DND-41 (cell line): ENCODE data around the gene TMBIM1.

Experiments
- ATAC-seq: fragments of 200-7000 bp; cut with Tn5 transposase; 3 replicates; pipeline ENCODE4 v1.9.1; 2021; ENCODE audit warnings: low read depth; ENCODE audit not compliant: insufficient read depth
- DNase-seq: peaks from one replicate; pipeline ENCODE4 v3.0.0-alpha.2; 2020
- H2AFZ ChIP-seq: 2 replicates; pipeline ENCODE4 v1.6.0; 2012; ENCODE audit warnings: low read depth, low read length
- H3K27ac ChIP-seq: 2 replicates; pipeline ENCODE4 v1.5.1; 2012; ENCODE audit warnings: low read length, inconsistent platforms
- H3K27me3 ChIP-seq: fragments of 200-600 bp; sonication (generic); 2 replicates; pipeline ENCODE4 v1.6.0; 2012; ENCODE audit warnings: low read length, mild to moderate bottlenecking, inconsistent platforms; ENCODE audit not compliant: insufficient read depth, poor library complexity
- H3K36me3 ChIP-seq: 2 replicates; pipeline ENCODE4 v1.5.1; 2012; ENCODE audit warnings: low read length, inconsistent platforms; ENCODE audit not compliant: insufficient read depth
- H3K4me1 ChIP-seq: 2 replicates; pipeline ENCODE4 v1.5.1; 2012; ENCODE audit warnings: mild to moderate bottlenecking, low read length; ENCODE audit not compliant: insufficient read depth
- H3K4me2 ChIP-seq: 2 replicates; pipeline ENCODE4 v1.6.0; 2012; ENCODE audit warnings: mild to moderate bottlenecking, moderate library complexity, low read length, inconsistent platforms; ENCODE audit not compliant: insufficient read depth
- H3K4me3 ChIP-seq, 2 experiments: fragments of 200-600 bp in 1 of 2; shearing (Covaris generic) in 1 of 2; 2 replicates each; pipeline ENCODE4 v1.5.1; 2012 to 2016; ENCODE audit warnings: inconsistent platforms in 2 of 2, low read length in 2 of 2, mild to moderate bottlenecking in 2 of 2, low read depth in 1 of 2, moderate library complexity in 1 of 2
- H3K79me2 ChIP-seq: 2 replicates; pipeline ENCODE4 v1.6.0; 2012; ENCODE audit warnings: low read length, inconsistent platforms; ENCODE audit not compliant: insufficient read depth
- H3K9ac ChIP-seq: 2 replicates; pipeline ENCODE4 v1.6.0; 2012; ENCODE audit warnings: low read depth, mild to moderate bottlenecking, inconsistent platforms, low read length, moderate library complexity
- H3K9me3 ChIP-seq: 2 replicates; pipeline ENCODE4 v1.5.1; 2012; ENCODE audit warnings: low read length, moderate library complexity, mild to moderate bottlenecking, inconsistent platforms; ENCODE audit not compliant: insufficient read depth, severe bottlenecking
- H4K20me1 ChIP-seq: 2 replicates; pipeline ENCODE4 v1.6.0; 2012; ENCODE audit warnings: low read length; ENCODE audit not compliant: insufficient read depth
- EZH2 ChIP-seq: IDR thresholded peaks from 3 replicates; pipeline ENCODE4 v1.6.1; 2012; ENCODE audit warnings: borderline replicate concordance, low read depth, mild to moderate bottlenecking, moderate library complexity, low read length, inconsistent platforms; ENCODE audit not compliant: severe bottlenecking
- TF ChIP-seq, protein P1 (sequence below): IDR thresholded peaks from 2 replicates; pipeline ENCODE4 v1.5.1; 2012; ENCODE audit warnings: borderline replicate concordance, low read length, moderate library complexity, mild to moderate bottlenecking; ENCODE audit not compliant: poor library complexity, severe bottlenecking; ENCODE audit errors: extremely low read depth

TMBIM1 gene

DNA sequence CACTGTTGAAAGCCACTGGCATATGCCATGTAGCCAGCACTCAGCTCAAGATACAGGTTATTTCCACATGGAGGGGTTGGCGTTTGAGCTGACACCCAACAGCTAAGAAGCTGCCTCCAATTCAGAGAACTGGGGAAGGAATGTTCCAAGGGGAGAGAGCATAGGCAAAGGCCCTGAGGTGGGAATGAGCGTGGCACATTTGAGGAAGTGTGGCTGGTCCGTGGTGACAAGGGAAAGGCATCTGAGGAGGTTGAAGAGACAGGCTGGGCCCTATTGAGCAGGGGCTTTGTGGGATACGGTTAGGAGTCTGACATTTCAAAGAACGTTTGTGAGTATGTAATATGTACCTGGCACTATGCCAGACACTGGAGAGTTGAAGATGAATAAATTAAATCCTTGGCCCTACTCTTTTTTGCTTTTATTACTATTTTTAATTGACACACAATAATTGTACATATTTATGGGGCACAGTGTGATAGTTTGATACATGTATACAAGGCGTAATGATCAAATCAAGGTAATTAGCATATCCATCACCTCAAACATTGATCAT is 27.6 kb upstream of the TMBIM1 start:
- Histone ChIP-seq H3K4me1 (peaks cover 41% of the 10 kb centered on the region), H3K27me3 (peaks cover 9% of the 10 kb centered on the region), H3K4me2 (no peak overlapping the region), H3K36me3 (no peaks in the 10 kb centered on the region), H3K27ac (no peak overlapping the region), H3K9ac (no peak overlapping the region), H3K4me3 (no peak overlapping the region), H3K9me3 (no peaks in the 10 kb centered on the region), H4K20me1 (no peaks in the 10 kb centered on the region), H2AFZ (no peak overlapping the region), H3K79me2 (no peaks in the 10 kb centered on the region)
- ATAC-seq (no peak), DNase-seq (no peak)
- TF ChIP-seq, protein P1, sequence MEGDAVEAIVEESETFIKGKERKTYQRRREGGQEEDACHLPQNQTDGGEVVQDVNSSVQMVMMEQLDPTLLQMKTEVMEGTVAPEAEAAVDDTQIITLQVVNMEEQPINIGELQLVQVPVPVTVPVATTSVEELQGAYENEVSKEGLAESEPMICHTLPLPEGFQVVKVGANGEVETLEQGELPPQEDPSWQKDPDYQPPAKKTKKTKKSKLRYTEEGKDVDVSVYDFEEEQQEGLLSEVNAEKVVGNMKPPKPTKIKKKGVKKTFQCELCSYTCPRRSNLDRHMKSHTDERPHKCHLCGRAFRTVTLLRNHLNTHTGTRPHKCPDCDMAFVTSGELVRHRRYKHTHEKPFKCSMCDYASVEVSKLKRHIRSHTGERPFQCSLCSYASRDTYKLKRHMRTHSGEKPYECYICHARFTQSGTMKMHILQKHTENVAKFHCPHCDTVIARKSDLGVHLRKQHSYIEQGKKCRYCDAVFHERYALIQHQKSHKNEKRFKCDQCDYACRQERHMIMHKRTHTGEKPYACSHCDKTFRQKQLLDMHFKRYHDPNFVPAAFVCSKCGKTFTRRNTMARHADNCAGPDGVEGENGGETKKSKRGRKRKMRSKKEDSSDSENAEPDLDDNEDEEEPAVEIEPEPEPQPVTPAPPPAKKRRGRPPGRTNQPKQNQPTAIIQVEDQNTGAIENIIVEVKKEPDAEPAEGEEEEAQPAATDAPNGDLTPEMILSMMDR, result no peak
- TF ChIP-seq EZH2, result no peak

DNA sequence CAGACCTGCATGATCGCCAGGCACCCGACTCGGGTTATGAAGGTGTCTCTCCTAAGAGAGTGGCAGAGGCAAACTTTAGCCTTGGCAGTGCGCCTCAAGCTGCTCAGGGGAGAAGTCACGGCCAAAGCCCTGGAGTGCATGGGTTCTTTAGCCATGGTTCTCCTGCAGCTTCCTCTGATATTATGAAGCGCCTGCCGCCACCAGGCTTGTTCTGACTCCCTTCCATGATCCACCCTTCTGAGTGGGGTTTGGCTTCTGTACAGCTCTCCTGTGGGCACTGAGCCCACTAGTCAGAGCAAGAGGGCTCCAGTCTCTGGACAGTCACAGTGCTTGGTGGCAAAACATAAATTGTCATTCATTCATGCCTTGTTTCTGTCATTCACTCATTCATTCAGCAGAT is 25.9 kb upstream of the TMBIM1 start:
- H3K4me1 ChIP-seq, result peaks cover 33% of the 10 kb centered on the region
- H3K79me2 ChIP-seq, result no peaks in the 10 kb centered on the region
- TF ChIP-seq EZH2, result no peak
- TF ChIP-seq, protein P1, result no peak
- no peak for DNase-seq
- no peaks in the 10 kb centered on the region for H4K20me1 ChIP-seq
- H3K27me3 ChIP-seq, result peaks cover 2% of the 10 kb centered on the region
- no peak overlapping the region for H3K4me2 ChIP-seq
- H3K9me3 ChIP-seq, result no peaks in the 10 kb centered on the region
- no peak overlapping the region for H3K27ac ChIP-seq
- no peak overlapping the region for H3K9ac ChIP-seq
- H2AFZ ChIP-seq, result no peak overlapping the region
- ATAC-seq, result no peak
- no peaks in the 10 kb centered on the region for H3K36me3 ChIP-seq
- no peak overlapping the region for H3K4me3 ChIP-seq

DNA sequence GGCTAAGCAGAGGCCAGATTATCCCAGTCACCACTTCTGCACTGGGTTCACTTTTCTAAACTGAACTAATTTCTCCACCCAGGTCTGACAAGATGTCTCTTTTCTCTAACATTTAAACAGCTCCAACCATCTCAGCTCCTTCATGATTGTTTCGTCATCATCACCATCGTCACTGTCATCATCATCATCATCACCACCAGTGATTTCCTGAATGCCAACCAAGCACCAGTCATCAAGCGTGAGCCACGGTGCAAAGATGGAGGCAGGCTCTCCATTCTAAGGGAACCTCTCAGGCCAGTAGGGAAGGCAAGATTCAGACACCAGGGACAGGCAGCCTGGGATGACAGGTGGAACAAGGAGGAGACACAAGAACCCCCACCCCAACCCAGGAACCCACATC is 25.5 kb upstream of the TMBIM1 start:
- H3K27me3 ChIP-seq, result no peaks in the 10 kb centered on the region
- no peak overlapping the region for H3K4me2 ChIP-seq
- H2AFZ ChIP-seq, result no peak overlapping the region
- H3K27ac ChIP-seq, result peak overlapping the region; percentile 85; the same call in 1 of the 2 replicates
- H3K4me3 ChIP-seq, result no peak overlapping the region
- no peak for TF ChIP-seq EZH2
- TF ChIP-seq, protein P1, result no peak
- H3K79me2 ChIP-seq, result no peaks in the 10 kb centered on the region
- no peak for ATAC-seq
- DNase-seq, result no peak
- H3K9me3 ChIP-seq, result no peaks in the 10 kb centered on the region
- no peak overlapping the region for H3K9ac ChIP-seq
- peaks cover 29% of the 10 kb centered on the region for H3K4me1 ChIP-seq
- H3K36me3 ChIP-seq, result no peaks in the 10 kb centered on the region
- H4K20me1 ChIP-seq, result no peaks in the 10 kb centered on the region

DNA sequence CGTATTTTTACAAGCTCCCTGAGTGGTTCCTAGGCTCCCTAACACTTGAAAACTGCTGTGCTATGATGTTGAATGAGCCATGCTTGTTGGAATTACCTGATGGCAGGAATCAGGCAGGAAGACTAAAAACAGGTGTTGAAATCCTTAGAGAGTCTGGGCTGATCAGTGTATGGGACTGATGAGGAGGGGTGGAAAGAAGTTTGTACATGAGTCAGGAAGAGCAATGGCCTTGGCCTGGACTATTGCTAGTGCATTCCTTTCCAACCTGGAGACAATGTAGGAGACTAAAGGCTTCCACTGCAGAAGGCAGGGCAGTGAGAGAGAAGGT is 25.0 kb upstream of the TMBIM1 start:
- no peak overlapping the region for H2AFZ ChIP-seq
- no peaks in the 10 kb centered on the region for H3K27me3 ChIP-seq
- H3K4me1 ChIP-seq, result peaks cover 26% of the 10 kb centered on the region
- no peaks in the 10 kb centered on the region for H4K20me1 ChIP-seq
- no peak for ATAC-seq
- no peaks in the 10 kb centered on the region for H3K9me3 ChIP-seq
- H3K79me2 ChIP-seq, result no peaks in the 10 kb centered on the region
- peak overlapping the region; percentile 85 for H3K27ac ChIP-seq
- H3K9ac ChIP-seq, result peak overlapping the region; percentile 43
- no peak for DNase-seq
- no peaks in the 10 kb centered on the region for H3K36me3 ChIP-seq
- TF ChIP-seq, protein P1, result no peak
- TF ChIP-seq EZH2, result no peak
- H3K4me3 ChIP-seq, result peak overlapping the region in 1 of 2 experiments; percentile 45; a peak in 1 of 4 replicates
- H3K4me2 ChIP-seq, result peak overlapping the region; percentile 64; the same call in 1 of the 2 replicates
